OCI-LY1 (cell line): ENCODE data around the gene USP9Y.

Experiments used
- H2AFZ ChIP-seq: fragments of 200-600 bp; sonication (generic), shearing (Covaris generic); 2 replicates; pipeline ENCODE4 v1.6.0; 2014; ENCODE audit warnings: antibody characterized with exemption, mild to moderate bottlenecking, low read length
- H3F3A ChIP-seq: fragments of 200-600 bp; sonication (generic), shearing (Covaris generic); 2 replicates; pipeline ENCODE4 v1.6.0; 2014; ENCODE audit warnings: mild to moderate bottlenecking, antibody characterized with exemption, low read length, moderate library complexity; ENCODE audit not compliant: insufficient read depth
- H3K27ac ChIP-seq: fragments of 200-600 bp; sonication (generic); 2 replicates; pipeline ENCODE4 v1.5.1; 2014; ENCODE audit warnings: low read length, mixed run types, mild to moderate bottlenecking, low read depth; ENCODE audit not compliant: poor library complexity, severe bottlenecking
- H3K27me3 ChIP-seq: fragments of 200-600 bp; sonication (generic); 2 replicates; pipeline ENCODE4 v1.6.0; 2014; ENCODE audit warnings: antibody characterized with exemption, mild to moderate bottlenecking, low read length, moderate library complexity; ENCODE audit not compliant: insufficient read depth
- H3K36me3 ChIP-seq: fragments of 200-600 bp; sonication (generic); 2 replicates; pipeline ENCODE4 v1.6.1; 2014; ENCODE audit warnings: mild to moderate bottlenecking, antibody characterized with exemption, low read length, moderate library complexity, mixed read lengths; ENCODE audit not compliant: insufficient read depth
- H3K4me1 ChIP-seq: fragments of 200-600 bp; sonication (generic); 2 replicates; pipeline ENCODE4 v1.5.1; 2014; ENCODE audit warnings: mild to moderate bottlenecking, low read length, moderate library complexity; ENCODE audit not compliant: insufficient read depth, severe bottlenecking
- H3K4me2 ChIP-seq: fragments of 200-600 bp; sonication (generic), shearing (Covaris generic); 2 replicates; pipeline ENCODE4 v1.6.1; 2014; ENCODE audit warnings: low read length
- H3K4me3 ChIP-seq: fragments of 200-600 bp; sonication (generic); 2 replicates; pipeline ENCODE4 v1.5.1; 2014; ENCODE audit warnings: low read length, low read depth, mild to moderate bottlenecking, mixed read lengths; ENCODE audit not compliant: poor library complexity, severe bottlenecking
- H3K79me2 ChIP-seq: fragments of 200-600 bp; shearing (Covaris generic); 2 replicates; pipeline ENCODE4 v1.6.1; 2016; ENCODE audit warnings: mixed run types, low read length, mixed read lengths; ENCODE audit not compliant: insufficient read depth
- H3K9ac ChIP-seq: fragments of 200-600 bp; sonication (generic), shearing (Covaris generic); 2 replicates; pipeline ENCODE4 v1.6.1; 2014; ENCODE audit warnings: mild to moderate bottlenecking, low read length, mixed read lengths
- H3K9me2 ChIP-seq: fragments of 200-600 bp; sonication (generic), shearing (Covaris generic); 2 replicates; pipeline ENCODE4 v1.6.1; 2014; ENCODE audit warnings: low read depth, mild to moderate bottlenecking, low read length, mixed read lengths
- H3K9me3 ChIP-seq: fragments of 200-600 bp; shearing (Covaris generic); 2 replicates; pipeline ENCODE4 v1.6.1; 2014; ENCODE audit warnings: low read length, mixed read lengths
- H4K20me1 ChIP-seq: fragments of 200-600 bp; sonication (generic), shearing (Covaris generic); 2 replicates; pipeline ENCODE4 v1.6.0; 2016; ENCODE audit warnings: mild to moderate bottlenecking, low read length; ENCODE audit not compliant: insufficient read depth
- CTCF ChIP-seq: fragments of 200-600 bp; sonication (generic), shearing (Covaris generic); IDR thresholded peaks from 2 replicates; pipeline ENCODE4 v1.5.1; 2017; ENCODE audit warnings: mild to moderate bottlenecking, antibody characterized with exemption, low read length, moderate library complexity, mixed read lengths
- EZH2 ChIP-seq: fragments of 200-600 bp; sonication (generic), shearing (Covaris generic); IDR thresholded peaks from 2 replicates; pipeline ENCODE4 v1.8.0; 2017; ENCODE audit warnings: borderline replicate concordance, mixed run types, mild to moderate bottlenecking, antibody characterized with exemption, low read length, moderate library complexity, mixed read lengths

USP9Y gene

GRCh38 chrY:12833284-12833683 is 132.3 kb downstream of the USP9Y start:
- Histone ChIP-seq H3K27me3 (no peaks in the 10 kb centered on the region), H3K27ac (no peak overlapping the region), H3K9me2 (no peaks in the 10 kb centered on the region), H4K20me1 (no peaks in the 10 kb centered on the region), H2AFZ (no peak overlapping the region), H3K4me2 (no peak overlapping the region), H3K9ac (no peak overlapping the region), H3K4me1 (no peaks in the 10 kb centered on the region), H3F3A (no peaks in the 10 kb centered on the region), H3K79me2 (no peaks in the 10 kb centered on the region), H3K9me3 (no peaks in the 10 kb centered on the region), H3K36me3 (no peaks in the 10 kb centered on the region), H3K4me3 (no peak overlapping the region)
- TF ChIP-seq CTCF (no peak), EZH2 (no peak)

- Histone ChIP-seq H2AFZ (no peak overlapping the region), H3K9me3 (no peaks in the 10 kb centered on the region), H3K4me1 (no peaks in the 10 kb centered on the region), H3K79me2 (no peaks in the 10 kb centered on the region), H3K9ac (no peak overlapping the region), H3K27ac (no peak overlapping the region), H4K20me1 (no peaks in the 10 kb centered on the region), H3K36me3 (no peaks in the 10 kb centered on the region), H3F3A (no peaks in the 10 kb centered on the region), H3K4me2 (no peak overlapping the region), H3K27me3 (no peaks in the 10 kb centered on the region), H3K4me3 (no peak overlapping the region), H3K9me2 (no peaks in the 10 kb centered on the region)
- TF ChIP-seq CTCF (no peak), EZH2 (no peak)
Measured at GRCh38 chrY:12837550-12837949, 136.5 kb downstream of the USP9Y start.

GRCh38 chrY:12841368-12841767 is 140.3 kb downstream of the USP9Y start:
- Histone ChIP-seq H3F3A (no peaks in the 10 kb centered on the region), H3K4me1 (no peaks in the 10 kb centered on the region), H3K4me2 (no peak overlapping the region), H3K4me3 (no peak overlapping the region), H3K9me2 (no peaks in the 10 kb centered on the region), H3K9me3 (no peaks in the 10 kb centered on the region), H2AFZ (no peak overlapping the region), H3K36me3 (peaks cover 5% of the 10 kb centered on the region; the same call in 1 of the 2 replicates), H3K79me2 (no peaks in the 10 kb centered on the region), H3K9ac (no peak overlapping the region), H3K27ac (no peak overlapping the region), H4K20me1 (no peaks in the 10 kb centered on the region), H3K27me3 (no peaks in the 10 kb centered on the region)
- TF ChIP-seq EZH2 (no peak), CTCF (no peak)
